RWPE2 (cell line): ENCODE data around the gene ZNF423.

Source experiments
- ATAC-seq: fragments of 200-7000 bp; cut with Tn5 transposase; 3 replicates; pipeline ENCODE4 v1.9.1; 2021; ENCODE audit warnings: low read depth
- DNase-seq: peaks from one replicate; pipeline ENCODE4 v3.0.0-alpha.2; 2020; ENCODE audit warnings: low spot score
- H3K27ac ChIP-seq: fragments of 450-650 bp; 2 replicates; pipeline ENCODE4 v1.5.1; 2017; ENCODE audit warnings: mild to moderate bottlenecking; ENCODE audit not compliant: poor library complexity, severe bottlenecking
- H3K27me3 ChIP-seq: fragments of 250-450 bp; sonication (Bioruptor Pico); 2 replicates; pipeline ENCODE4 v1.5.1; 2021; ENCODE audit warnings: mild to moderate bottlenecking, moderate library complexity; ENCODE audit not compliant: insufficient read depth, poor library complexity, severe bottlenecking
- H3K36me3 ChIP-seq: fragments of 250-450 bp; sonication (Bioruptor Pico); 2 replicates; pipeline ENCODE4 v1.5.1; 2020; ENCODE audit warnings: low read depth, mild to moderate bottlenecking, moderate library complexity
- H3K4me1 ChIP-seq: fragments of 250-450 bp; sonication (Bioruptor Pico); 2 replicates; pipeline ENCODE4 v1.5.1; 2021; ENCODE audit warnings: mild to moderate bottlenecking, moderate library complexity; ENCODE audit not compliant: insufficient read depth, poor library complexity, severe bottlenecking
- H3K4me3 ChIP-seq: fragments of 250-450 bp; sonication (Bioruptor Pico); 2 replicates; pipeline ENCODE4 v1.5.1; 2021; ENCODE audit warnings: mild to moderate bottlenecking, moderate library complexity; ENCODE audit not compliant: severe bottlenecking
- H3K9me3 ChIP-seq: fragments of 250-450 bp; sonication (Bioruptor Pico); 2 replicates; pipeline ENCODE4 v1.5.1; 2021; ENCODE audit warnings: mild to moderate bottlenecking, moderate library complexity; ENCODE audit not compliant: severe bottlenecking
- TF ChIP-seq, protein P1 (sequence below): fragments of 450-650 bp; IDR thresholded peaks from one replicate; pipeline ENCODE4 v1.5.1; 2017; ENCODE audit warnings: mild to moderate bottlenecking, moderate library complexity; ENCODE audit not compliant: poor library complexity, severe bottlenecking

The ZNF423 gene

GRCh38 chr16:49836218-49836617 is 19.7 kb downstream of the ZNF423 start:
- no peak; the same call in 2 of the 3 replicates for ATAC-seq
- Histone ChIP-seq H3K36me3 (no peaks in the 10 kb centered on the region), H3K9me3 (no peaks in the 10 kb centered on the region), H3K27me3 (peaks cover 35% of the 10 kb centered on the region), H3K27ac (no peak overlapping the region), H3K4me1 (no peaks in the 10 kb centered on the region), H3K4me3 (no peak overlapping the region)
- TF ChIP-seq, protein P1, sequence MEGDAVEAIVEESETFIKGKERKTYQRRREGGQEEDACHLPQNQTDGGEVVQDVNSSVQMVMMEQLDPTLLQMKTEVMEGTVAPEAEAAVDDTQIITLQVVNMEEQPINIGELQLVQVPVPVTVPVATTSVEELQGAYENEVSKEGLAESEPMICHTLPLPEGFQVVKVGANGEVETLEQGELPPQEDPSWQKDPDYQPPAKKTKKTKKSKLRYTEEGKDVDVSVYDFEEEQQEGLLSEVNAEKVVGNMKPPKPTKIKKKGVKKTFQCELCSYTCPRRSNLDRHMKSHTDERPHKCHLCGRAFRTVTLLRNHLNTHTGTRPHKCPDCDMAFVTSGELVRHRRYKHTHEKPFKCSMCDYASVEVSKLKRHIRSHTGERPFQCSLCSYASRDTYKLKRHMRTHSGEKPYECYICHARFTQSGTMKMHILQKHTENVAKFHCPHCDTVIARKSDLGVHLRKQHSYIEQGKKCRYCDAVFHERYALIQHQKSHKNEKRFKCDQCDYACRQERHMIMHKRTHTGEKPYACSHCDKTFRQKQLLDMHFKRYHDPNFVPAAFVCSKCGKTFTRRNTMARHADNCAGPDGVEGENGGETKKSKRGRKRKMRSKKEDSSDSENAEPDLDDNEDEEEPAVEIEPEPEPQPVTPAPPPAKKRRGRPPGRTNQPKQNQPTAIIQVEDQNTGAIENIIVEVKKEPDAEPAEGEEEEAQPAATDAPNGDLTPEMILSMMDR: no peak
- DNase-seq: no peak

- no peak overlapping the region for H3K4me3 ChIP-seq
- peaks cover 28% of the 10 kb centered on the region for H3K27me3 ChIP-seq
- no peaks in the 10 kb centered on the region for H3K36me3 ChIP-seq
- DNase-seq (no peak), ATAC-seq (no peak)
- no peaks in the 10 kb centered on the region for H3K4me1 ChIP-seq
- TF ChIP-seq, protein P1: no peak
- no peaks in the 10 kb centered on the region for H3K9me3 ChIP-seq
- no peak overlapping the region for H3K27ac ChIP-seq
Measured at GRCh38 chr16:49835161-49835777, 20.6 kb downstream of the ZNF423 start.

DNA sequence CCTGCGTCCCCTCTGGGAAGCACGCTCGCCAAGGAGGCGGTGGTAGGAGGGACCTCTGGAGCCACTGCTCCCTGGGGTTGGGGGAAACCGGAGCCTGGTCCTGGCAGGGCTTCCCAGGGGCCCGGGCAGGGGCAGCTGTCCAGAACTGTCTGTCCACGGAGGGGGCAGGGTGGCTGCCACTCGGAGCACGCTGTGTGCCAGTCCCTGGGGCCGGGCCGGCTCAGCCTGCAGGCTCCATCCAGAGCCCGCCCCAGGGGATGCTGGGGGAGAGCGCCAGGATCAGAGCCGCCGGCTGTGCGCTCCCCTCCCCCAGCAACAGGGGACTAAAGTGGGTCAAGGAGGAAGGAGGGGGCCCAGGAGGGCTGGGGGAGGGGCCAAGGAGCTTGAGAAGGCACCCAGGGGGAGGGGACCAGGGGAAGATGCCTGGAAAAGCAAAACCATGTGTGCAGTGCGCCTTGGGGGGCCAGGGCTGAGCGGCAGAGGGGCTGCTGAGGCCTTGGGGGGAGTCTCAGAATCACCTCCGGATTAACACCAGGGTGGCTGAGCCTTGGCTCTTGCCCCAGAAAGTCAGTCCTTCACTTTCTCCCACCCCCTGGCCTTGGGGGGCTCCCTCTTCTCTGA is 21.3 kb downstream of the ZNF423 start:
- TF ChIP-seq, protein P1: no peak
- H3K36me3 ChIP-seq: no peaks in the 10 kb centered on the region
- DNase-seq (no peak), ATAC-seq (no peak)
- no peaks in the 10 kb centered on the region for H3K9me3 ChIP-seq
- peaks cover 21% of the 10 kb centered on the region for H3K27me3 ChIP-seq
- no peak overlapping the region for H3K4me3 ChIP-seq
- H3K4me1 ChIP-seq: no peaks in the 10 kb centered on the region
- no peak overlapping the region for H3K27ac ChIP-seq

DNA sequence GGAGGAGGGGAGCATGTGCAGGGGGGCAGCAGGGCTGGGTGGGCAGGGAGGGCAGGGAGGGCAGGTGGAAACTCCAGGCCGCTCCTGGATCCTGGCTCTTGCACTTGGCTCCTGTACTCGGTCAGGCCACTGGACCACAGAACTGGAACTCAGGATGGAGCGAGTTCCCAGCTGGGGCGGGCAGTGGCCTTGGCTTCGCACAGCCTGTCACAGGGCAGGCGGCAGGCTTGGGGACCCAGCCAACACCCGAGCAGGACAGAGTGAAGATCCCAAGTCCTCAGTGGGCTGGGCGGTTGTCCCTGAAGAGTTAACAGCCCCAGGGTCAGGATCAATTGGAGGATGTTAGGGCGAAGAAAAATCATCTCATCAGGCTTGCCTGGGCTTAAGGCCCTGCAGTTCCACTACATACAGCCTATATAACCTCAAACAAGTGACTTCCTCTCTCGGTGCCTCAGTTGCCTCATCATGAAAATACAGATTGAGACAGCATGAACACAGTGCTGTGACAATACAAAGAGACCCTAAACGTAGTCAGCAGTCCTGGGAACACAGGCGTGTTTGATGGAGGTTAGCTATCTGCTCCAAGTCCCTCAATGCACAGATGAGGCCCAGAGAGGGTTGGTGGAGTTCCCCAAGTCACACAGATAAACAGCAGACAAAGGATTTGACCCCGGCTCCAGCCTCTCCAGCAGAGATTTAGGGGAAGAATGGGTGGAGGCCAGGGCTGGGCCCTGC is 21.9 kb downstream of the ZNF423 start:
- H3K9me3 ChIP-seq: no peaks in the 10 kb centered on the region
- no peaks in the 10 kb centered on the region for H3K36me3 ChIP-seq
- TF ChIP-seq, protein P1: no peak
- no peak for ATAC-seq
- peaks cover 15% of the 10 kb centered on the region for H3K27me3 ChIP-seq
- no peaks in the 10 kb centered on the region for H3K4me1 ChIP-seq
- H3K4me3 ChIP-seq: no peak overlapping the region
- H3K27ac ChIP-seq: no peak overlapping the region
- DNase-seq: no peak

DNA sequence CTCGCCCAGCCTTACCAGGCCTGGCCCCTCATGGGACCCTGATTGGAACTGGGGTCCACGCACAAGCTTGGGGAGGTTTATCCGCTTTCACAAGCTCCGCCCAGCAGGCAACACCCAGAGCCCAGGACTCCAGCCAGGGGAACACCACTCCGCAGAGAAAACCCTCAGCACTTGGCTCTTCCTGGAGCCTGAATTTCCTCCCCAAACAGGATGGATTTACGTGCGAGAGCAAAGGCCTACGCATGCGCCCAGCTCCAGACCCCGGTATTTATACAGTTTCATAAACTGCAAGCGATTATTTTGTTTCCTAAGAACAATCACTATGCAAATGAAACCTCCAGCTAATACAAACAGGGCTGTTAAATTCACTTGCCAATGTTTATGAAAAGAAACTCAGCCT is 22.8 kb downstream of the ZNF423 start:
- Histone ChIP-seq H3K4me1 (no peaks in the 10 kb centered on the region), H3K4me3 (no peak overlapping the region), H3K27me3 (peaks cover 12% of the 10 kb centered on the region), H3K9me3 (no peaks in the 10 kb centered on the region), H3K27ac (no peak overlapping the region), H3K36me3 (no peaks in the 10 kb centered on the region)
- TF ChIP-seq, protein P1: no peak
- no peak for DNase-seq
- ATAC-seq: no peak
